Activated CD8-positive, alpha-beta T cell treated with anti-CD3 and anti-CD28 coated beads, Interleukin-2, amount 10 ng/mL, durations not matched to agents 7 days and 5 days (primary cell): ENCODE measurements around the gene PTX3. TPM values are rescaled to one million over a fixed set of nuclear protein-coding genes. Genes with fewer than 3 reads are reported as not detected.

Experiments used
- ATAC-seq: fragments of 150-1000 bp; cut with Tn5 transposase; one replicate; pipeline ENCODE4 v1.10.0; 2021; ENCODE audit warnings: moderate library complexity
- CTCF ChIA-PET: fragments of 350-600 bp; sonication (Branson Sonifier 250); formaldehyde crosslinking; loops from one replicate; lab custom pipeline; 2021; ENCODE audit warnings: antibody characterized with exemption; lab: Charles Lee
- POLR2A ChIA-PET: fragments of 350-600 bp; sonication (Branson Sonifier 250); formaldehyde crosslinking; loops from one replicate; lab custom pipeline; 2021; ENCODE audit warnings: antibody characterized with exemption; lab: Charles Lee
- DNase-seq: peaks from one replicate; pipeline ENCODE4 v3.0.0-alpha.2; 2020
- H3K27ac Mint-ChIP-seq: one replicate; pipeline ENCODE4 v1.8.0; 2021; ENCODE audit warnings: mild to moderate bottlenecking, mixed read lengths
- H3K27me3 Mint-ChIP-seq: one replicate; pipeline ENCODE4 v1.8.0; 2021; ENCODE audit warnings: low read depth, mixed read lengths
- H3K36me3 Mint-ChIP-seq: one replicate; pipeline ENCODE4 v1.8.0; 2021; ENCODE audit warnings: low read depth, mixed read lengths
- H3K4me1 Mint-ChIP-seq: one replicate; pipeline ENCODE4 v1.8.0; 2021; ENCODE audit warnings: low read depth, mixed read lengths
- H3K4me3 Mint-ChIP-seq: one replicate; pipeline ENCODE4 v1.8.0; 2021; ENCODE audit warnings: mild to moderate bottlenecking, mixed read lengths
- H3K9me3 Mint-ChIP-seq: one replicate; pipeline ENCODE4 v1.8.0; 2022; ENCODE audit warnings: mixed read lengths; ENCODE audit not compliant: insufficient read depth
- total RNA-seq, 2 experiments: library from RNA; stranded (reverse); gene quantifications; one replicate each; pipeline ENCODE4 v1.2.3, GENCODE V29; 2021

The PTX3 gene
- total RNA-seq, 2 experiments from 2014 or later: not detected

DNA sequence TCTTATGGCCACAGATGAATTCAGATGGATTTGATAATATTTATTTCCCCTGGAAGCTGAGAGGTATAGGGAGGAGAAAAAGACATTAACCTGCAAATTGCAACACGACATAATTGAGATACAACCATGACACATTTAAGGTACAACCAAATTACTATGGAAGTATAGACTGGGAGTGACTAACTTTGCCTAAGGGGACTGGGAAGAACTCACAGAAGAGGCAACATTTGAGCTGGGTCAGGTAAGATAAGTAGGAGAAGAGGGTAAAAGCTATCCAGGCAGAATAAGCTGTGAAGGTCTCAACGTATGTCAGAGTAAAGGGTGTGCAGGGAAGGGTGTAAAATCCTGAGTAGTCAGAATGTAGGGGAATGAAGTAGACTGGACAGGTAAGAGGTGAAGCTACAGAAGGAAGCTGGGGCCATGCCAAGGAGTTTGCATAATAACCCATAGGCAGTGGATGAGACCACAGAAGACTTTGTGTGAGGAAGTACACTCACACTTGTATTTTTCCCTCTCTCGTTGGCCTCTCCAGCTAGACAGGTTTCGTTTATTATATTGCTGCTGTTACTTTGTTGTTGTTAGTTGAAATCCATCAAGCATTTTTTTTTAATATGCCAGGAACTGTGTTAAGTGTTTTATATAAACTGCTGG lies 28.0 kb upstream of the PTX3 start:
- POLR2A ChIA-PET: no interaction called here
- CTCF ChIA-PET: no interaction called here
- Mint-ChIP-seq H3K27ac (no peak overlapping the region), H3K36me3 (no peaks in the 10 kb centered on the region), H3K4me3 (no peak overlapping the region), H3K9me3 (no peaks in the 10 kb centered on the region), H3K27me3 (peaks cover 2% of the 10 kb centered on the region), H3K4me1 (no peaks in the 10 kb centered on the region)
- DNase-seq (no peak), ATAC-seq (no peak)

DNA sequence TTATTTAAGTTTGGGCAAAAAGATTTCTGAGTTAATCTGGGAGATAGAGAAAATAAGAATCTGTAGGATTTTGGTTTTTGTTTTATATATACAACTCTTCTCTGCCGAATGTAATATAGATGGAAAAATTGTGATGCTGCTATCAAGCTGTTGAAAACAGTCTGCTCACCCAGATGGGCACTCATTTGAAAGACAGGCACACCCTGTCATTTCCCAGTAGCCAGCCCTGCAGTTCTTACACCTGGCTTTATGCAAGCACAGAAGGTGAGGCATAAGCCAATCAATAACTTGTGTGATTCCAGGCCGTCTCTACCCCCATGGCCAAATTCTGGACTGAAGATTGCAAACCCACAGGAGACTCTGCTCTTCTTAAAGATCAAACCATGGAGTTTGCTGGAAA lies 27.1 kb upstream of the PTX3 start:
- no peaks in the 10 kb centered on the region for H3K36me3 Mint-ChIP-seq
- peaks cover 2% of the 10 kb centered on the region for H3K27me3 Mint-ChIP-seq
- ATAC-seq (no peak), DNase-seq (no peak)
- POLR2A ChIA-PET: no interaction called here
- CTCF ChIA-PET: no interaction called here
- no peak overlapping the region for H3K4me3 Mint-ChIP-seq
- no peaks in the 10 kb centered on the region for H3K9me3 Mint-ChIP-seq
- H3K4me1 Mint-ChIP-seq: no peaks in the 10 kb centered on the region
- no peak overlapping the region for H3K27ac Mint-ChIP-seq

DNA sequence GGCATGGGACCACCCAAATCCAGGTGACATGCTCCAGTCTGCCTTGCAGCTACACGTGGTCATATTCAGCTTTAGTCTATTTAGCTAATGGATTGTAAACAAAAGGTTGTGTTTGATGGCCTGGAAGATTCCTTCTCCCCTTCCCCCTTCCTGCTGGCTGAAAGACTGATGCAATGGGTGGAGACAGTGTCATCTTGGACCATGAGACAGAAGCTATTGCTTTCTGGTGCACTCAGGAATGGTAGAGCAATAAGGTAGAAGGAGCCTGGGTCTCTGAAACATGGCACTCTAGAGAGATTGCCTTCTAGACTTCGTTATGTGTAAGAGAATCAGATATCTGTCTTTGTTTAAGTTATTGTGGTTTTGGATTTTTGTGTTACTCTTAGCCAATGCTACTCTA lies 25.7 kb upstream of the PTX3 start:
- ATAC-seq (no peak), DNase-seq (no peak)
- Mint-ChIP-seq H3K4me1 (no peaks in the 10 kb centered on the region), H3K27me3 (peaks cover 6% of the 10 kb centered on the region), H3K27ac (no peak overlapping the region), H3K9me3 (no peaks in the 10 kb centered on the region), H3K4me3 (no peak overlapping the region), H3K36me3 (no peaks in the 10 kb centered on the region)
- CTCF ChIA-PET: no interaction called here
- POLR2A ChIA-PET: no interaction called here

DNA sequence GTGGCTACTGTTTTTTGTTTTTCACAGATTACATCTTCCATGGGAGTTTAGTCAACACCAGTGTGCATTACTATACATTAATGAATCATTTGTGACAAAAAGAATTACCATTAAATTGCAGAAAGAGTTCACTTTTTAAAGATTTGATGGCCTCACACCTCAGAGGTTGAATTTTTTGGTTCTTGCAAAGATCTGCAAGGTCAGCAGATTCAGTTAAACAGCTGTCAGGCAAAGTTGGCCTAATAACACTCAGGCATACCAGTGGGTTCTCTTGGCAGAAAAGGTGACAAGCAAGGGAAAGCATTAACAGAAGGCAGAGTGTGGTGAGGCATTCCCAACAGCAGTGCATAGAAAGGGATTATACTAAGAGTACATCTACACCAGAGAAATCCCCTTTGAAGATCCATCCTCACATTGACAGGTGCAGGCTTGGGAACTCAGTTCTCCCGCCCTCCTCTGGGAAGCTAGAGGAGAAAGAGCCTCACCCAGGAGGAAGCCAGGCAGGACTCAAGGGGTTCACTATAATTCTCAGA lies 24.3 kb upstream of the PTX3 start:
- POLR2A ChIA-PET: interaction anchor here (0.6 kb wide), 1 partner anchor 252 kb away, joined by 3 read pairs; no protein-coding TSS in a partner anchor
- Mint-ChIP-seq H3K4me3 (no peak overlapping the region), H3K9me3 (no peaks in the 10 kb centered on the region), H3K27me3 (peaks cover 6% of the 10 kb centered on the region), H3K4me1 (no peaks in the 10 kb centered on the region), H3K27ac (no peak overlapping the region), H3K36me3 (no peaks in the 10 kb centered on the region)
- DNase-seq (no peak), ATAC-seq (no peak)
- CTCF ChIA-PET: no interaction called here

DNA sequence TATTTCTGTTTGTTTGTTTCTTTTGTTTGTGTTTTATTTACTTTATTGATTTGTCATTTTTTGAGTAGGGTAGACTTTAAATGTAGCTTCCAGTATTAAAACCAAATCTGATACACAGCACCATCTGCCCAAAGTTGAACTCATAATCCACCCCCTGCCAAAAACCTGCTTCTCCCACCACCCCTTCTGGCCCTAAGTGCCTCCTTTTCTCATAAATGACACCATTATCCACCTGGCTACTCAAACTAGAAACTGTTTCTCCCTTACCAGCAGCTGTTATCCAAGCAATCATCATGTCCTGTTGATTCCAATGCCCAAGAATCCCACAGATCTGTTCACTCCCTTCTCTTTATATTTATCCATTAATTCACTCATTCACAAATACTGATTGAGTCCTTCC lies 21.8 kb upstream of the PTX3 start:
- H3K4me1 Mint-ChIP-seq: no peaks in the 10 kb centered on the region
- DNase-seq (no peak), ATAC-seq (no peak)
- no peaks in the 10 kb centered on the region for H3K36me3 Mint-ChIP-seq
- H3K9me3 Mint-ChIP-seq: no peaks in the 10 kb centered on the region
- ChIA-PET POLR2A (no interaction called here), CTCF (no interaction called here)
- H3K27me3 Mint-ChIP-seq: peaks cover 6% of the 10 kb centered on the region
- no peak overlapping the region for H3K4me3 Mint-ChIP-seq
- no peak overlapping the region for H3K27ac Mint-ChIP-seq

DNA sequence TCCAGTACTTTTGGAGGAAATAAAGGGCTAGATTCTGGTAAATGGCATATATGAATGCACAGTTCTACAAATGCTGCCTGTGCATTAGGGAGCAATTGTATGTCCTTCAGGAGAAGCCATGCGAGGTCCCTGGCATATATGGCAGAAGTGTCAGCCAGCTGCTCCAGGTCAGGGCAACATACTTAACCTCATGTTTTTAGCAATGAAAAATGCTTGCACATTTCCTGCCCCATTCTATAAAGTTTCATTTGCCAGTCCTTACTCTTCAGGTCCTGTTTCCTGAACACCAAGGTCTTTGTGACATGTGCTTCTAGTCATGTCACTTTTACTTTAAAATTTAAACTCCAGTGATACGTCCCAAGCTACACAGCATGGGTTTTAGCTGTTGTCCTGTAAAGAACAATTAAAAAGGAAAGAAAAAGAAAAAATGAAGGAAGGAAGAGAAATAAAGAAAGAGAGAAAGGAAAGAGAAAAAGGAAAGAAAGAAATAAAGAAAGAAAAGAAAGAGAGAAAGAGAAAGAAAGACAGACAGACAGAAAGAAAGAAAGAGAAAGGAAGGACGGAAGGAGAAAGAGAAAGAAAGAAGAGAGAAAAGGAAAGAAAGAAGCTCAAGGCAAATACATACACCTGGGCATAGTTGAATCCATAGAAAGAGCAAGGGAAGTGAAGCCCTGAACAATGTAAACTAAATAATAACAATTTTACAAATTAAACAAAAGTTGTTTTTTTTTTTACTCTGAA lies 20.1 kb upstream of the PTX3 start:
- ChIA-PET POLR2A (no interaction called here), CTCF (no interaction called here)
- Mint-ChIP-seq H3K4me3 (no peak overlapping the region), H3K27ac (no peak overlapping the region), H3K27me3 (peaks cover 6% of the 10 kb centered on the region), H3K9me3 (no peaks in the 10 kb centered on the region), H3K4me1 (no peaks in the 10 kb centered on the region), H3K36me3 (no peaks in the 10 kb centered on the region)
- ATAC-seq (no peak), DNase-seq (no peak)

DNA sequence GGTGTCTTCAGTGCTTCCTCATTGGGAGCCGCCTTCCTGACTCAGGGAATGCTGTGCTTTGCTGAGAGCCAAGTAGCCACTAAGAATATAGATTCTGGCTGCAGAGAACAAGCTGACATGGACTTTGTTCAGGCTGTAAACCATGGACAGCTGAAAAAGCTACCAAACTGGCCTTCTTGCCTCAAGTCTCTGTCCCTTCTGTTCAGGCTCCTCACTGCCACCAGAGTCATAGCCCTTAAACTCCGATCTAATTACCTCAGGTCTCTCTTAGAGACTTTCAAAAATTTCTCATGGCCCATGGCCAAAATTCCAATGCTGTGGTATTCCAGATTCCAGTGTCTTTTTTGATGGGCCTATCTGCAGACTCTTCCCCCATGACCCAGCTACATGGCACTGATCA lies 19.4 kb upstream of the PTX3 start:
- no peak for DNase-seq
- Mint-ChIP-seq H3K4me1 (no peaks in the 10 kb centered on the region), H3K4me3 (no peak overlapping the region), H3K36me3 (no peaks in the 10 kb centered on the region), H3K9me3 (no peaks in the 10 kb centered on the region), H3K27ac (no peak overlapping the region), H3K27me3 (peaks cover 6% of the 10 kb centered on the region)
- POLR2A ChIA-PET: no interaction called here
- CTCF ChIA-PET: no interaction called here
- ATAC-seq: no peak

DNA sequence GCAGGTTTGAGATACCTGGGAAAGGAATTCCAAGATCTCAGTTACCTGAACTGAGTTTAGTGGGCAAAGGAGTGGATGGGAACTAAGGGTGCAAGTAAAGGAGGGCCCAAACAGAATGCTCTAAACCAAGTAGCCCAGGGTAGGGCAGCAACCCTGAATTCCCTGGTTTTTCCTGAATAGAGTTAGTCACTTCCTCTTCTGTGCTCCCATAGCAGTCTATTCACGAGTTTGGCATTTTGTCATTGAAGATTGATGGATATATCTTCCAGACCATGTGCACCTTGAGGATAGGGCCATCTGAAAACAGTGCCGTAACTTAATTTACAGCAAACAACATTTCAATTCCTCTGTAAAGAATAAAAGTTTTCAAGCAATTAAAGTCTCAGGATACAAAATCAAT lies 18.5 kb upstream of the PTX3 start:
- ChIA-PET CTCF (no interaction called here), POLR2A (no interaction called here)
- Mint-ChIP-seq H3K4me3 (no peak overlapping the region), H3K27ac (no peak overlapping the region), H3K36me3 (no peaks in the 10 kb centered on the region), H3K4me1 (no peaks in the 10 kb centered on the region), H3K9me3 (no peaks in the 10 kb centered on the region), H3K27me3 (peaks cover 6% of the 10 kb centered on the region)
- ATAC-seq: no peak
- DNase-seq: no peak

DNA sequence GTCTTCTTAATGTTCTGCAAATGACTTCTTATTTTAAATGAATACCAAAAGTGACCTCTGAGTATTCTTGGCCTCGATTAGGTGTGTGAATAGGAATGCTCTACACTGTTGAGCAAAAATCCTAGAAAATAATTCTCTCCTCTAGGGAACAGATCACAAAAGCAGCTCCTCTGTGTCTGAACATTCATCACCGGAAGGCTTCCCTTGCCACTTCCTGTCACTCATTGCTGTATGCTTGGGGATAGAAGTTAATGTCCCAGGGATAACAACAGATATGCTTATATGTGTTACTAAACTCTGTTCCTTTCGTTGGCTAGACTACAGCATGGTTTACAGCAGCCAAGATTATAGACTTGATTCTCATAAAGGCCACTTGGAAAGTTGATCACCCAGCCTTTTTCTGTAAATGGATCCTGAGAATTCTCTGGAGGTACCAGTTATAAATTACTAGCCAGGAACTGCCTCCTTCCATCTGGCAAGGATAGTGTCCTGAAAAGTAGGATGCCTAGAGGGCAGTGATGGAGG lies 16.0 kb upstream of the PTX3 start:
- no peaks in the 10 kb centered on the region for H3K9me3 Mint-ChIP-seq
- no peaks in the 10 kb centered on the region for H3K27me3 Mint-ChIP-seq
- ATAC-seq (no peak), DNase-seq (no peak)
- POLR2A ChIA-PET: interaction anchor here (0.6 kb wide), 1 partner anchor 1015 kb away, joined by 3 read pairs; no protein-coding TSS in a partner anchor
- H3K4me3 Mint-ChIP-seq: no peak overlapping the region
- CTCF ChIA-PET: no interaction called here
- no peaks in the 10 kb centered on the region for H3K36me3 Mint-ChIP-seq
- H3K27ac Mint-ChIP-seq: no peak overlapping the region
- no peaks in the 10 kb centered on the region for H3K4me1 Mint-ChIP-seq

DNA sequence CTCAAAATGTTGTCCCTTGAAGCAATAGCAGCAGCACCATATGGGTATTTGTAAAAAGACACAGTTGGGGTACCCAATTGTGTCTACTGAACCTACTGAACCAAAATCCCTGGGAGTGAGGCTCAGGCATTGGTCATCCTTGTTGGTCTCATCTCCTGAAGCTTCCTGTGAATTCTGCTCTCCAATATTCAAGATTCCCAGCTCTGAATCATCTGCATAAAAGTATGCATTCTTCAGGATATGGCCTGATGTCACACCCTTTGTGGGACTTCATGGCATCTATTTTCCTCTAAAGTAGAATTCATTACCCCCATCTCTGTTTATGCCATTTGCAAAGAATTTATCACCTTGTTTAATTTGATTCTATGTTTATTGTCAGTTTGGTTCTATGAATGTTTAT lies 13.3 kb upstream of the PTX3 start:
- H3K27me3 Mint-ChIP-seq: no peaks in the 10 kb centered on the region
- no peak overlapping the region for H3K27ac Mint-ChIP-seq
- no peaks in the 10 kb centered on the region for H3K36me3 Mint-ChIP-seq
- ATAC-seq: no peak
- H3K9me3 Mint-ChIP-seq: no peaks in the 10 kb centered on the region
- no peak overlapping the region for H3K4me3 Mint-ChIP-seq
- CTCF ChIA-PET: no interaction called here
- POLR2A ChIA-PET: no interaction called here
- no peaks in the 10 kb centered on the region for H3K4me1 Mint-ChIP-seq
- no peak for DNase-seq

DNA sequence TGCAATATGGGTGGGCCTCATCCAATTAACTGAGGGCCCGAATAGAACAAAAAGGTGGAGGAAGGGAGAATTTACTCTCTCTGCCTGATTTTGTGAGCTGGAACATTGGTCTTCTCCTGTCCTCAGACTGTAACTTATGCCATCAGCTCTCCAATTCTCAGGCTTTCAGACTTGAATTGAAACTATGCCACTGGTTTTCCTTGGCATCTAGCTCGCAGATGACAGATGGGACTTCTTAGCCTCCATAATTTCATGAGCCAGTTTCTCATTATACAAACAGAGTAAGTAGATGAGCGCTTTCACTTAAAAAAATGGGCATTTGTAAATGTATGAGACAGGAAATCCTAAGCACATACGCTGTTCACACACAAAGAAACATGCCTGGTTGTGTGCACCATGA lies 8.7 kb upstream of the PTX3 start:
- Mint-ChIP-seq H3K36me3 (no peaks in the 10 kb centered on the region), H3K27me3 (peaks cover 3% of the 10 kb centered on the region), H3K4me1 (no peaks in the 10 kb centered on the region), H3K27ac (no peak overlapping the region), H3K9me3 (no peaks in the 10 kb centered on the region), H3K4me3 (no peak overlapping the region)
- no peak for DNase-seq
- ChIA-PET POLR2A (no interaction called here), CTCF (no interaction called here)
- no peak for ATAC-seq

DNA sequence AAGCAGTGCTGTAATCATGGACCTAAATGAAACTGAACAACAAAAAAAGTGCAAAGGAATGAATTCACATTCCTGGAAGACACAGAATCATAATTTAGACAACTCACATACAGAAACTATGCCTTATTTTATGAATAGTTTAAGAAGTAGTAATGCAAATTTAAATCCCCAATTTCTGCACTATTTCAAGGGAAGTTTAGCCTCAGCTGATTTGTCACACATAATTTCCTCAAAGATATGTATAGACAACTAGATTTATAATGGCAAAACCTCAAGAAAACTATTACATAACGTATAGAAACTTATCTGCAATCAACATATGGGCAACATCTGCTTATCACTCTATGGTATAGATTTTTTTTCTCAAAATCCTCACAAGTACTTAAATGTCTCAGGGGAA lies 7.8 kb upstream of the PTX3 start:
- H3K4me3 Mint-ChIP-seq: no peak overlapping the region
- H3K9me3 Mint-ChIP-seq: no peaks in the 10 kb centered on the region
- H3K4me1 Mint-ChIP-seq: no peaks in the 10 kb centered on the region
- POLR2A ChIA-PET: no interaction called here
- ATAC-seq (no peak), DNase-seq (no peak)
- CTCF ChIA-PET: no interaction called here
- H3K27me3 Mint-ChIP-seq: peaks cover 8% of the 10 kb centered on the region
- H3K27ac Mint-ChIP-seq: no peak overlapping the region
- H3K36me3 Mint-ChIP-seq: no peaks in the 10 kb centered on the region
